ENCODE data around the gene RTL10. TPM values are rescaled to one million over a fixed set of nuclear protein-coding genes. Genes with fewer than 3 reads are reported as not detected.

Gene RTL10
- total and polyA plus RNA-seq, 10 of the 15 experiments (the other 5 are each of a cell fraction or from before 2014, with no cell fraction given), result 5.3 to 18.1 (median 10.3) TPM

GRCh38 chr22:19863571-19863970 lies 8.9 kb upstream of the RTL10 start (continued):
- TF ChIP-seq E4F1 (IDR thresholded peaks at IDR 0.05; ENCODE audit: borderline replicate concordance, partially characterized antibody) (no peak), TARDBP (IDR thresholded peaks at IDR 0.05; ENCODE audit: borderline replicate concordance) (no peak), SUPT20H (IDR thresholded peaks at IDR 0.05; ENCODE audit: borderline replicate concordance, control insufficient read depth, low read depth, low read length) (no peak), SREBF1 (IDR thresholded peaks at IDR 0.05; ENCODE audit: low read length) (no peak), HDAC2 (IDR thresholded peaks at IDR 0.05) (no peak), SUZ12 (IDR thresholded peaks at IDR 0.05; ENCODE audit: unreplicated experiment) (no peak), CREB1 (IDR thresholded peaks at IDR 0.05; ENCODE audit: low read depth) (no peak), EGR1 (IDR thresholded peaks at IDR 0.05; ENCODE audit: borderline replicate concordance in 1 of 2, low read depth in 2 of 2, low read length in 2 of 2) (no peak), HDAC6 (IDR thresholded peaks at IDR 0.05; ENCODE audit: unreplicated experiment) (no peak), PKNOX1 (IDR thresholded peaks at IDR 0.05) (no peak), SKIL (IDR thresholded peaks at IDR 0.05; ENCODE audit: low read depth, poor library complexity, severe bottlenecking) (no peak)
